Spleen (tissue), 11 donors: ENCODE data around the gene MEG3. TPM values are rescaled to one million over a fixed set of nuclear protein-coding genes. Genes with fewer than 3 reads are reported as not detected.

Experiments
- DNase-seq: peaks from one replicate; pipeline ENCODE4 v3.0.0-alpha.2; 2020
- H3K27ac ChIP-seq, 8 donors: fragments of 200-600 bp; sonication (generic) in 7 of 8; 1 replicate in 4 of 8; 2 replicates in 4 of 8; pipeline versions ENCODE4 v1.5.0 to v1.8.0; 2016 to 2021; ENCODE audit warnings: inconsistent platforms in 4 of 8, mild to moderate bottlenecking in 4 of 8, moderate library complexity in 1 of 8
- H3K27me3 ChIP-seq, 7 donors: fragments of 200-600 bp; sonication (generic) in 6 of 7; replicated peaks in 1 of 7; 1 replicate in 4 of 7; 2 replicates in 3 of 7; pipeline versions ENCODE4 v1.5.0 to v1.8.0; 2016 to 2021; ENCODE audit warnings: inconsistent platforms in 3 of 7, mild to moderate bottlenecking in 1 of 7
- H3K36me3 ChIP-seq, 6 donors: fragments of 200-600 bp; sonication (generic) in 5 of 6; 1 replicate in 4 of 6; 2 replicates in 2 of 6; pipeline versions ENCODE4 v1.5.0 to v1.8.0; 2016 to 2021; ENCODE audit warnings: inconsistent platforms in 2 of 6
- H3K4me1 ChIP-seq, 6 donors: fragments of 200-600 bp; sonication (generic) in 5 of 6; 1 replicate in 3 of 6; 2 replicates in 3 of 6; pipeline versions ENCODE4 v1.5.0 to v1.8.0; 2016 to 2021; ENCODE audit warnings: inconsistent platforms in 3 of 6
- H3K4me3 ChIP-seq, 8 donors: fragments of 200-600 bp; sonication (generic) in 7 of 8; 1 replicate in 4 of 8; 2 replicates in 4 of 8; pipeline versions ENCODE4 v1.5.0 to v1.8.0; 2016 to 2021; ENCODE audit warnings: inconsistent platforms in 4 of 8, mild to moderate bottlenecking in 4 of 8, moderate library complexity in 2 of 8
- H3K9me3 ChIP-seq, 8 donors: fragments of 200-600 bp; sonication (generic) in 7 of 8; 1 replicate in 4 of 8; 2 replicates in 4 of 8; pipeline versions ENCODE4 v1.5.0 to v1.8.0; 2016 to 2021; ENCODE audit warnings: inconsistent platforms in 4 of 8
- POLR2A ChIP-seq, 3 donors: fragments of 450-650 bp; IDR thresholded peaks; one replicate each; pipeline ENCODE4 v1.5.1; 2017; ENCODE audit warnings: antibody characterized with exemption in 3 of 3, mild to moderate bottlenecking in 1 of 3
- POLR2AphosphoS5 ChIP-seq, 3 donors: sonication (generic); formaldehyde crosslinking; IDR thresholded peaks; one replicate each; pipeline ENCODE4 v1.5.1; 2017; ENCODE audit warnings: antibody characterized with exemption in 3 of 3
- WGBS, 5 donors: extraction: QIAGEN DNeasy Blood & Tissue Kit in 3 of 5; methylation state at CpG; one replicate each; pipeline versions ENCODE4 v1.1.5 to v1.1.7; 2013 to 2018; 5-methylcytosine and 5-hydroxymethylcytosine counted together
- intact Hi-C: fragments of 100-400 bp; cut with DNase I; formaldehyde crosslinking; loops from one replicate; pipeline ENCODE4 v1.15.0; 2023; ENCODE audit warnings: low total_unique reads
- polyA plus RNA-seq, 3 donors: library from polyadenylated mRNA; stranded (reverse); fragments of 200-250 nt; gene quantifications; one replicate each; pipeline ENCODE4 v1.2.1, GENCODE V29; 2013
- total RNA-seq, 7 donors: library from RNA; depleted of rRNA in 3 of 7; stranded (reverse); fragments of >200 nt in 3 of 7; fragmentation: NEBNext Ultra II Directional in 4 of 7; extraction: Animal tissue kit (Norgen Biotek cat#: 25700) in 4 of 7; gene quantifications; one replicate each; pipeline versions ENCODE4 v1.1.0 to v1.2.1, GENCODE V29; 2016 to 2021
- TF ChIP-seq, protein P1 (sequence below), 11 experiments: fragments of 200-600 bp in 7 of 11; fragments of 450-650 bp in 4 of 11; sonication (generic) in 4 of 11; IDR thresholded peaks in 8 of 11; conservative IDR thresholded peaks in 3 of 11; 1 replicate in 7 of 11; 2 replicates in 4 of 11; pipeline versions ENCODE4 v1.4.0 to v1.8.0; 2016 to 2021; ENCODE audit warnings: antibody characterized with exemption in 11 of 11, inconsistent platforms in 4 of 11, mild to moderate bottlenecking in 1 of 11
- donor health status: healthy with polysubstance abuse.
- donor health status: DM: no; HTN: no; CAD: no; lungs with moderate emphysema.
- donor health status: DM: no; HTN: no; CAD: no.
- donor health status: Bipolar disorder and iron deficiency.
- donor health status: healthy.
- donor health status: DM: no; HTN: no; CAD: no.
- donor health status: DM: yes; HTN: yes; CAD: no.

Gene MEG3
- total and polyA plus RNA-seq, 10 donors: 86.5 to 763 (median 187) TPM

DNA sequence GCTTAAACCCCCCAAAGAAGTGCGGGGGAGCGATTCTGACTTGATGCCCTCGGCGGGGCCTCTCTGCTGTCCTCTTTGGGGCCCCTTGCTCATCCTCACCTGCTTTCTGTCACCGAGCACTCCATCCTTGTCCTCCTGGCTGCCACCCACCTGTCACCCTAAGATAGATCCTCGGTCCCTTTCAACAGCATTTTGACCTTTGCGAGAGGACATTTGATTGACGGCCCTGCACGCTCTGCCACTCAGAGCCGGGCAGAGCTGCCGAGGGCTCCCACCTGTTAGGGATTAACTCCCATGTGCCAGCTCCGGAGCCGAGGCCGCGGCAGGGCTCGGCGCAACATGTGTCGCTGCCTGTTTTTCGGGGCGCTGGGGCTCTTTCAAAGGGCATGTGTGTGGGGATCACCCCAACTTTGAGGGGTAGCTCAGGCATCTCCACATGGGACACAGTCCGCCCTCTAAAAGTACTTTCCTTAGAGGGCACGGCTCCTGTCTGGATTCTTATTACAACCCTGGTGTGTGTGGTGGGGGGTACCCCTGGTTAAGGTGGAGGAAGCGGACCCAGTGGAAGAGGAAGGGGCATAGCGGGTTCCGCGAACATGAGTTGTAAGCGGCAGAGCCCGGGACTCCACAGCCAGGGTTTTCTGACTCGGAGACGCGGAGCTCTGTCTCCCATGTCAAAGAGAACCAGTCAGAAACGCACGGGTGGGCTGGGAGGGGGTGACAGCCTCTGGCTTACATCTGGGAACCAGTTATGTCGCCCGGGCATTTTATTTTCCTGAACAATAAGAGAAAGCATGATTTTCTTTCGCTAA lies 811 bp upstream of the MEG3 start:
- WGBS, 5 donors: 53 to 74% (median 61%) methylated on average over 36 of the region's 36 CpGs
- H3K27ac ChIP-seq: peak overlapping the region in 1 of 8 donors; percentile 28

DNA sequence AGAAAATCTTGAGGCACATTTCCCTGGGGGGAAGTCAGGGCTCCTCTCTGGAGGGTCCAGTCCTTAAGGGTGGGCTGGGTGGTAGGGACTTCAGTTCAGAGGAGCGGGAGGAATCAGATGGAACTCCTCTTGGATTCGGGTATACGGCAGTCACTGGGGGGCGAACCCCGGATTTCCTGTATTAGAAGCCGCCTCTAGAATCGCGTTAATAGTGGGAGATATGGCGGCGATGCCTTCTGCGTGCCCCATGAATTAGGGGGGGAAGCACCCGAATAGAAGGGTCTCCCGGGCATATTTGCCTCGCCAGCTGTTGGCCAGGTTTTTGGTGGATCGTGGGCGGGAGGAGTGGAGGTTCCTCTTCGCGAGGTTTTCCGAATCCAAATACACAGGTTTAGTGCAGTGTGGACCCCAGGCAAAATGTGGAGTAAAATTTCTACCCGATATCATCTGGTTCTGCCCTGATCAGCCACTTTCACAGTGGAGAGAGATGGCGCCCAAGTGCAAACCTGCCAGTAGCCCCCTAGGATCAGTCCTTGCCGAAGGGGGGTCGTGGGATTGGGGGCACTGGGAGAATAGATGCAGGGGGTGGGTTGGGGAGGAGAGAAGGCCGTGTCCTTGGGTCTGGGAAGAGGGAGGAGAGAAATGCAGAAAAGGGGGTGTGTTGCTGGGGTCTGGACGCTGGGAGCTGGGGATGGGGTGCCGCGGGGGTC lies 628 bp downstream of the MEG3 start:
- intact Hi-C loops: no loop called here
- TF ChIP-seq POLR2AphosphoS5 (IDR thresholded peaks at IDR 0.05): no peak
- no peak for TF ChIP-seq POLR2A (IDR thresholded peaks at IDR 0.05)
- Histone ChIP-seq H3K4me1 (peaks cover 0 to 25% (median 10%) of the 10 kb centered on the region in 6 donors), H3K36me3 (peaks cover 0 to 7% (median 0%) of the 10 kb centered on the region in 6 donors), H3K27me3 (peaks cover 0 to 59% (median 7%) of the 10 kb centered on the region in 7 donors), H3K9me3 (peaks cover 0 to 21% (median 3%) of the 10 kb centered on the region in 8 donors), H3K27ac (peak overlapping the region in 6 of 8 donors; percentile 46 to 65 (median 56)), H3K4me3 (peak overlapping the region; percentile 15 to 64 (median 28))
- DNase-seq: peak; percentile 38
- WGBS, 5 donors: 43 to 63% (median 58%) methylated on average over 26 to 27 of the region's 27 CpGs

More for the DNA sequence above, 811 bp upstream of the MEG3 start:
- H3K4me3 ChIP-seq: peak overlapping the region in 5 of 8 donors; percentile 25 to 64 (median 33)
- DNase-seq: no peak
- H3K27me3 ChIP-seq: peaks cover 0 to 59% (median 7%) of the 10 kb centered on the region in 7 donors
- no peaks in the 10 kb centered on the region for H3K36me3 ChIP-seq
- H3K9me3 ChIP-seq: peaks cover 0 to 21% (median 3%) of the 10 kb centered on the region in 8 donors
- TF ChIP-seq POLR2AphosphoS5 (IDR thresholded peaks at IDR 0.05): no peak
- H3K4me1 ChIP-seq: peaks cover 0 to 25% (median 10%) of the 10 kb centered on the region in 6 donors
- intact Hi-C loops: no loop called here

DNA sequence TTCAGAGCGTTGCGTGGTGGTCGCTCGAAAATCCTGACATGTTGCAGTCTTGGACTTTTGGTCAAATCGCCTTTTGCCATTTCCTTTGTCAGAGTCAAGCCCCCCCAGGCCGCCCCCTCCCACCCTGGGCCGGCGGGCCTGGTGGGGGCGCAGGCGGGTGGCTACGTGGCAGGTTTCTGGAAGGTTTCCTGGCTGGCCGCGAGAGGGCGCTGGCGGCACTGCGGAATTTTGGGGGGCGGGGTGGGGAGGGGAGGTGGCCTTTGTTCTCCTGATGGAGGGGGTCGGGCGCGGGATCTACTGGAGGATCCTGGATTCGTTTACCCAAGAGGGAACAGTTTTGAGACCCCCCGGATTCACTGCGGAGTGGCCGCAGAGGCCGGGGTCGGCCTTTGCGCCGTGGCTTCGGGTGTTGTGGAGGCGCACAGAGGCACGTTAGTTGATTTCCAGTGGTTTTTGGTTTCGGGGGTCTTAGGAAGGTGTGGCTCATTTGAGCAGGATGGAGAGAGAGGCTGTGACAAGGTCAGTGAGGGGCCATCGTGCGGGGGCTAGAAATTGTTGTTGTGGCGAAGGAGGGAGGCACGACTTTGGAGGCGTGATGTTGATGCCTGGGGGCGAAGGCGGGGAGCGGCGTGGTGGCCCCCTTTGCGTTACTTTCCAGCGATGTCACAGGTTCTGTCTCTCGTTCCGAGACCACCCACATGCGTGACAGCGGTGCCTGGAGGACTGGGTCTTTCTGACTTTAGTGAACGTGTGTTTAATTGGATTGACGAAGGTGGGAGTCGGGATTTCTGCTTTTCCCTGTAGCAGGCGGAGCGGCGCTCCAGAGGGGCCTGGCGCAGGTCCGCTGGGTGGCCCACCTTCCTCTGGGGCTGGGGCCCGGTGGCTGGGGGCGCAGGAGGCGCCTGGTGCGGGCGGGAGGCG lies 1.4 kb downstream of the MEG3 start:
- H3K36me3 ChIP-seq: peaks cover 0 to 10% (median 0%) of the 10 kb centered on the region in 6 donors
- no peak for DNase-seq
- H3K4me1 ChIP-seq: peaks cover 0 to 25% (median 10%) of the 10 kb centered on the region in 6 donors
- peak overlapping the region; percentile 10 to 64 (median 28) for H3K4me3 ChIP-seq
- H3K9me3 ChIP-seq: peaks cover 0 to 21% (median 3%) of the 10 kb centered on the region in 8 donors
- intact Hi-C loops: no loop called here
- peaks cover 0 to 56% (median 7%) of the 10 kb centered on the region in 7 donors for H3K27me3 ChIP-seq
- no peak for TF ChIP-seq POLR2A (IDR thresholded peaks at IDR 0.05)
- TF ChIP-seq, protein P1, sequence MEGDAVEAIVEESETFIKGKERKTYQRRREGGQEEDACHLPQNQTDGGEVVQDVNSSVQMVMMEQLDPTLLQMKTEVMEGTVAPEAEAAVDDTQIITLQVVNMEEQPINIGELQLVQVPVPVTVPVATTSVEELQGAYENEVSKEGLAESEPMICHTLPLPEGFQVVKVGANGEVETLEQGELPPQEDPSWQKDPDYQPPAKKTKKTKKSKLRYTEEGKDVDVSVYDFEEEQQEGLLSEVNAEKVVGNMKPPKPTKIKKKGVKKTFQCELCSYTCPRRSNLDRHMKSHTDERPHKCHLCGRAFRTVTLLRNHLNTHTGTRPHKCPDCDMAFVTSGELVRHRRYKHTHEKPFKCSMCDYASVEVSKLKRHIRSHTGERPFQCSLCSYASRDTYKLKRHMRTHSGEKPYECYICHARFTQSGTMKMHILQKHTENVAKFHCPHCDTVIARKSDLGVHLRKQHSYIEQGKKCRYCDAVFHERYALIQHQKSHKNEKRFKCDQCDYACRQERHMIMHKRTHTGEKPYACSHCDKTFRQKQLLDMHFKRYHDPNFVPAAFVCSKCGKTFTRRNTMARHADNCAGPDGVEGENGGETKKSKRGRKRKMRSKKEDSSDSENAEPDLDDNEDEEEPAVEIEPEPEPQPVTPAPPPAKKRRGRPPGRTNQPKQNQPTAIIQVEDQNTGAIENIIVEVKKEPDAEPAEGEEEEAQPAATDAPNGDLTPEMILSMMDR (IDR thresholded peaks at IDR 0.05 in 8 of 11, conservative IDR thresholded peaks at IDR 0.05 in 3 of 11): peak in 7 of 11 experiments; percentile 10 to 53 (median 45)
- WGBS, 5 donors: 55 to 70% (median 66%) methylated on average over 55 to 61 of the region's 61 CpGs
- peak overlapping the region in 4 of 8 donors; percentile 46 to 60 (median 50) for H3K27ac ChIP-seq

DNA sequence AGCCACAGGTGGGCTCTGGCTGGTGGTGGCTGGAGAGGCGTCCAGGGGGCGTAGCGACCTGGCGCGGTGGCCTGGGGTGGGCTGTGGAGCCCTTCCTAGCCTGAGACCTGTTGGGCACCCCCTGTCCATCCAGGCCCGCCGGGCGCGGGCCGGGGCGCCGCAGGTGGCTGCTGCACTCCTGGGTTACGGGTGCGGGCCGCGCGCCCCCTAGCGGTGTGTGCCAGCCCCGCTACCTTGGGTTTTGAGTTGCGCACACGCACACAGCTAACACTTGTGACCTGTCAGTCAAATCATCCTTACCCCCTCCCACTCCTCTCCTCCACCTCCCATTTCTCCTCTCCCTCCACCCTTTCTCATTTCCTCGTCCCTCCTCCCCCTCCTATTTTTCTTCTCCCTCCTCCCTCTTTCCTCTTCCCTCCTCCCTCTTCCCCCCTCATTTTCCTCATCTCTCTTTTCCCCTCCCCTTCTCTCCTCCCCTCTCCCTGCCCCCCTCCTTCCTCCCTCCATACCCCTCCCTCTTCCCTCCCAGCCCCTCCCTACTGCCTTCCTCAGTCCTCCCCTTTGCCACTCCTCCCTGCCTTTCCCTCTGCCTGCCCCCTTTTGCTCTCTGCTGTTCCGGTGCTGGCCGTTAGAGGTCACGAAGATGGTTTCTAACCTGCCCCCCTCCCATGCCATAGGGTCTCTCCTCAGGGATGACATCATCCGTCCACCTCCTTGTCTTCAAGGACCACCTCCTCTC lies 2.3 kb downstream of the MEG3 start:
- peaks cover 0 to 48% (median 7%) of the 10 kb centered on the region in 7 donors for H3K27me3 ChIP-seq
- no peak for DNase-seq
- WGBS, 5 donors: 73 to 88% (median 86%) methylated on average over 19 to 26 of the region's 26 CpGs
- H3K9me3 ChIP-seq: peaks cover 0 to 21% (median 3%) of the 10 kb centered on the region in 8 donors
- TF ChIP-seq, protein P1 (IDR thresholded peaks at IDR 0.05 in 8 of 11, conservative IDR thresholded peaks at IDR 0.05 in 3 of 11): peak in 7 of 11 experiments; percentile 0 to 54 (median 43)
- TF ChIP-seq POLR2AphosphoS5 (IDR thresholded peaks at IDR 0.05) (peak in 1 of 3 donors; percentile 14), POLR2A (IDR thresholded peaks at IDR 0.05) (no peak)
- intact Hi-C loops: no loop called here
- H3K36me3 ChIP-seq: peaks cover 0 to 10% (median 0%) of the 10 kb centered on the region in 6 donors
- H3K4me1 ChIP-seq: peaks cover 0 to 25% (median 10%) of the 10 kb centered on the region in 6 donors
- H3K4me3 ChIP-seq: peak overlapping the region; percentile 10 to 64 (median 28)
- H3K27ac ChIP-seq: no peak overlapping the region
